GM19438 (cell line): ENCODE measurements around the gene KIAA1671.
A peak's percentile ranks its signal among the peaks of the same experiment; 100 is the strongest.
"Not testable (repeated sequence)": the region's sequence is repeated elsewhere in the genome, so short reads cannot be mapped to it uniquely, and the experiment has no call there.

Experiments used
- ATAC-seq: cut with Tn5 transposase; IDR thresholded peaks from one replicate; pipeline ENCODE4 v1.9.1; 2021; ENCODE audit warnings: low read depth; ENCODE audit not compliant: unreplicated experiment

KIAA1671 gene

DNA sequence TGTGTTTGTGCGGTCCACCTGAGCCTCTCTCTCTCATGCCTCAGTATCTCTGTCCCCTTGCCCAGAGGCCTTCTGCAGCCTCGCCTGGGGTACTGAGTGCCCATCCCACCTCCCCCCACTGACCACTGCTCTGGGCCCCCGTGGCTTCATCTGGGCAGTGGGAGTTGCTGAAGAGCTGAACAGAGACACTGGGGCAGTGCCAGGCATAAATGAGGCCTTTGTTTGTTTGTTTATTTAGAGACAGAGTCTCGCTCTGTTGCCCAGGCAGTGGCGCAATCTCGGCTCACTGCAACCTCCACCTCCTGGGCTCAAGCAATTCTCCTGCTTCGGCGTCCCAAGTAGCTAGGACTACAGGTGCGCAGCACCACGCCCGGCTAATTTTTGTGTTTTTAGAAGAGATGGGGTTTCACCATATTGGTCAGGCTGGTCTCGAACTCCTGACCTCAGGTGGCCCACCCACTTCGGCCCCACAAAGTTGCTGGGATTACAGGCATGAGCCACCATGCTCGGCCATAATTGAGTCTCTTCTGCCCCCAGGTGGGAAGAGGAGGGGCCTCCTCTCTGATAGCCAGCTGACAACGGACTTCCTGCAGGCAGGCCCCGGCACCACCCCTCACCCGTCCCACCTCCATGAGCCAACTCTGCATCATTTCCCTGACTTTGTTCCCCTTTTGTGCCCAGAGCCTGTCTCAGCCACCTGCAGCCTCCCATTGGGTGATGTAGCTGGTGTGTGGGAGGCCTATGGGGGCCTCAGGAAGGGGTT lies 256.4 kb downstream of the KIAA1671 start:
- ATAC-seq = no peak

DNA sequence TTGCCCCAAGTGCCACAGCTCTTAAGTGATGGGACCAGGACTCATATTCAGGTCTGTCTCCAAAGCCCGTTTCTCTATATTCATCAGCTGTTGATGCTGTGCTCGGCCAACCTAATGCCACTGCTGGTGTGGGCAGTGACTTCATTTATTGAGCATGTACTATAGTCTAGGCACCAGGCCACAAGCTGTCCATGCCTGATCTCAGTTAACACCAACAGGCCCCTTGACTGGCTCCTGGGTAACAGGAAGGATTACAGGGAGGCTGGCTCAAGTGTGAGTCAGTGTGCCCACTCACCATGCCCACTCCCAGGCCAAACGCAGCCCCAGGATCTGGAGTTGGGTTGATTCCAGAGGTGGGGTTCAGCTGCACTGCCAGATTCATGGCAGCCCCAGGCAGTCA lies 258.3 kb downstream of the KIAA1671 start:
- no peak for ATAC-seq

DNA sequence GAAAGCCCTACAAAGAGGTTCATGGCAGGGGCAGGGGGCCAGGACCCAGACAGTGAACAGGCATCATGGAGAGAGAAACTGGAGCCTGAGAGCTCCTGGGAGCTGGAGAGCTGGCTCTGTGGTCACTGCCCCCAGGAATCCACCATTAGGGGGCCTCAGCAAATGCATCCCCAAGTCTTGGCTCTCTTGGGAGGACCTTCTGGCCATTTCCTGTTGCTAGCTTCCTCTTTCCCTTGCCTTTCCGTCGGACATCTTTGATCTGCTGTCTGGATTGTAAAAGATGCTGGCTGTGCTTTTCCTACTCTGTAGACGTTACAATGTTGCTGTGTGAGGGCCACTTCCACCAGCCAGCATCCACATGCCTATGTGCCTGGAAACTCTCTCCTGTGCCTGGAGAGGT lies 259.8 kb downstream of the KIAA1671 start:
- ATAC-seq = no peak

DNA sequence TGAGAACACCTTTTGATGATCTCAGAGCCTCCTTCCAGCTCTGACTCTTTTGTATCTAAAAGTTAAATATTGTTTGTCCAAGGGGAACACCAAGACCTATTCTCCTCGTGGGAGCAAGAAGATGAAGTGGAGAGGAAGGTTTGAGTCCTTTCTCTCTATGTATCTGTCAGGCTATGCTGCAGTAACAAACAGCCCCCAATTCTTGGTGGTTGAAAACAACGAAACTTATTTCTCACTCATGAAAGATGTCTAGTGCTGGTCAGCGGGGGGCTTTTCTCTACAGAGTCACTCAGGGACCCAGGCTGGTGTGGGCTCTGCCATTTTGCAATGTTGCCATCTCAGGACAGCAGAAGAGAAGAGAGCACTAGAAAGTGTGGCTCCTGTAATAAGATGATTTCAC lies 260.7 kb downstream of the KIAA1671 start:
- no peak for ATAC-seq

DNA sequence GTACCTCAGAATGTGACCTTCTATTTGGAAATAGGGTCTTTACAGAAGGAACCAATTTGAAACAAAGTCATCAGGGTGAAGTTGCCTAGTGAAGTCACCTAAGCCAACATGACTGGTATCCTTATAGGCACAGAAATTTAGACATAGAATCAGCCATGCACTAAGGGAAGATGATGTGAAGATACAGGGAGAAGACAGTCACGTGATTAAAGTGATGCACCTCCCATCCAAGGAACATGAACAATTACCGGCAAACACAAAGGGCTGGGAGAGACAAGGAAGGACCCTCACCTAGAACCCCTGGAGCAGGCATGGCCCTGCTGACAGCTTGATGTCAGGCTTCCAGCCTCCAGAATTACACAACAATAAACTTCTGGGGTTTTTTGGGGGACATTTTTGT lies 263.7 kb downstream of the KIAA1671 start:
- ATAC-seq = no peak

DNA sequence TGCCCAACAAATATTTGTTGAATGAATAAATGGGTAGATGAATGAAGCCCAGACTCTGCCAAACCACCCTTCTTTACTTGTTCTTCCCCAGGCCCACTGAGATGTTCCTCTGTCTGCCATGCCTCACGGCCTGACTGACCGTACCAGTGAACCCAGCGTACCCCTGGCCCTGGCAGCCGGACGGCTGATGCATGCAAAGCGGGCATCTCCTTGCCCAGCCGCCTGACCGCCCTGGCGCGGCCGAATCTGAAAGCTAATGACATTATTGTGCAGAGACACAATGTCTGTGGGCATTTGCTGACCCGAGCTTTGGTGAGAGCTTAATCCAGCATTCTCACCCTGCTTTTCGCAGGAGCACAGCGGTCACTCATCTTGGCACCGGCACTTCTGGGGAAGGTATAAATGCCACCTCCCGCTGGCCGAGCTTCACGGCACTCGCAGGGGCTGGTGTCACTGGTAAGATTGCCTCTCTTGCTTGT lies 266.7 kb downstream of the KIAA1671 start, which contains the start of gene CRYBB2:
CRYBB2 (plus strand) TSS at position 429 of the 479 bp plus-strand sequence. CDS start 1,791 bp downstream, outside the sequence.
- no peak for ATAC-seq

GRCh38 chr22:25219948-25220442 lies 267.5 kb downstream of the KIAA1671 start:
- no peak for ATAC-seq

DNA sequence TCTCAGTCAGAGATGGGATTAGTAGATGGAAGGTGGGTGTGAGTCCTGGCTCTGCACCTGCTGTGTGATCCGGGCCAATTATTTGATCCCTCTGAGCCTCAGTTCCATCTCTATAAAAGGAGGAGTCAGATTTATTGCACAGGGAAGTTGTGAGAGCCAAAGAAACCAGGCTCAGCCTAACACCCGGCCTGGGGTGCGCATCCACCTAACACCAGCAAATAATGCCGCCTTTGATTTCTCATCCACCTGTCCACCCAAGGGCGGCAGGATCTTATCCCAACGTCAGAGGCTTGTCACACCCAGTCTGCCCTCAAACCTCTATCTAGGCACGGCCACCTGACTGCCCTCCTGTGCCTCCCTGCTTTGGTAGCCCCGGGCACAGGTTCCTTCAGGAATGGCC lies 269.3 kb downstream of the KIAA1671 start:
- no peak for ATAC-seq

DNA sequence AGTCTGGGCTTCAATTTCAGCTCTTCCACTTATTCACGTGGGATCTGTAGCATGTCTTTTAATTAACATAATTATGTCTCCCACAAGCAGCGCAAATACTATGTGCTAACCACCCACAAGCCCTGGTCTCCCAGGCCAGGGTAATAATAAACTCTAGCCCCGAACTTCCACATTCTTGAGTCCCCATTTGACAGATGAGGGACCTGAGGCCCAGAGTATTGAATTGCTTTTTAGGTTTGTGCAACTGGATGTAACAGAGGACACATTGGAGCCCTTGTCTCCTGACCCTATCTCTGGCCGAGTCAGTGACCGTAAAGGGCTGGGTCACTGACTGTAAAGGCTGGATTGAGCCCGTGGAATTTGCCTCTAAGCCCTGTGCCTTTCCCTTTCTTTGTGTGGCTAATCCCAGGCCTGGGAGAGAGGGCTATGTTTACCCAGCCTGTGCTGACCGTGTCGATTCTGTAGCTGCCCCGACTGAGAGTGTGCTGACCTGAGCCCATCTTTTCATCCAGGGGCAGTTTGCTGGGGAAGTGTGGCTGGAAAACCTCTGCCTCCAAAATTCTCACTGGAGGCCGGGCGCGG lies 270.8 kb downstream of the KIAA1671 start:
- no peak for ATAC-seq

GRCh38 chr22:25228822-25229221 lies 276.3 kb downstream of the KIAA1671 start:
- ATAC-seq = no peak

GRCh38 chr22:25230760-25231159 lies 278.2 kb downstream of the KIAA1671 start:
- ATAC-seq = not testable (repeated sequence)

DNA sequence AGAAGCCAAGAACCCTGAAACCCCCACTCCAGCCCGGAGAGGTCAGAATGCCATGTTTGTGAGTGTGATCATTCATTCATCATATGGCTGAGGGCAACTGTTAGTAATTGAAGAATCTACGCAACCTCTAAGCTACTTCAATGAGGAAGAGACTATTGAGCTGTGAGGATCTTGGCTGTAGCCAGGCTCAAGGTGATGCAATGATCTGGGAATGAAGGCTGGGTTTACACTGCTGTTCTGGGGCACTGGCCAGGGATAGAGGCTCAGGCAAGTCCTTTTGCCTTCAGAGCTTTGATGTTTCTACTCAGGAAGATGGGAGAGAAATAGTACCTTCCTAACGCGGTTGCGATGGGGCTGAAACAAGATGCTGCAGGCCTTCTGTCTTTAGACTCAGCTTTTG lies 279.8 kb downstream of the KIAA1671 start:
- no peak for ATAC-seq

- ATAC-seq = not testable (repeated sequence)
Observed at GRCh38 chr22:25233706-25234105, 281.2 kb downstream of the KIAA1671 start.

- ATAC-seq = peak; percentile 70
Observed at GRCh38 chr22:25235547-25236290, 283.2 kb downstream of the KIAA1671 start.

- no peak for ATAC-seq
Observed at GRCh38 chr22:25236417-25236816, 283.9 kb downstream of the KIAA1671 start.

GRCh38 chr22:25237503-25237902 lies 285.0 kb downstream of the KIAA1671 start:
- ATAC-seq = no peak

DNA sequence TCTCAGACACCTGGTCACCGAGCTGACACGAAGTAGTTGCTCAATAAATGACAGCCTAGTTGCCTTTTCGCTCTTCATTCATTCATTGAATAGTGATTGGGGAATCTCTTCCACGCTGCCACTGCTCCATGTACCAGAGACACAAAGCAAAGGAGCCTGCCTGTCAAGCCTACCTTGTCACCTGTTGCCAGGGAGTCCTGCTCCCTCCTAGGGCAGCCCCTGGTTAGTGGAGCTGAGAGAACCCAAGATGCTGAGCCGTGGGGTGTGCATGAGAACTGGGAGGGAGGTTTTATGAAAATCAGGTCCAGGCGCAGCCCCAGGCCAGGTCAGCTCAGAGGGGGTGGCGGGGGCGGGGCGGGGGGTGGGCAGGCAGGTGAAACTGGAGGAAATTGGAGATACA lies 285.5 kb downstream of the KIAA1671 start:
- not testable (repeated sequence) for ATAC-seq
